HK-2 (cell line): ENCODE results near the gene KRTAP6-1.

Experiments used
- DNase-seq: peaks from one replicate; pipeline ENCODE4 v3.0.0-alpha.2; 2018; ENCODE audit not compliant: unreplicated experiment

KRTAP6-1 gene

GRCh38 chr21:30613836-30614235, at the start of gene KRTAP6-1:
Gene KRTAP6-1, minus strand, starts transcription at chr21:30613930. Its CDS starts 26 bp downstream, at chr21:30613904.
- no peak for DNase-seq

GRCh38 chr21:30652891-30653290, 39.2 kb upstream of the KRTAP6-1 start:
- DNase-seq = no peak

- DNase-seq = no peak
Measured at GRCh38 chr21:30646904-30647414, 33.2 kb upstream of the KRTAP6-1 start.

GRCh38 chr21:30642564-30642963, 28.8 kb upstream of the KRTAP6-1 start, which contains the start of gene KRTAP20-3:
Gene KRTAP20-3, plus strand, starts transcription at chr21:30642864.
- DNase-seq = no peak

GRCh38 chr21:30638686-30639085, 25.0 kb upstream of the KRTAP6-1 start:
- DNase-seq = no peak

GRCh38 chr21:30634906-30635305, 21.2 kb upstream of the KRTAP6-1 start, which contains the start of gene KRTAP20-2:
Gene KRTAP20-2, plus strand, starts transcription at chr21:30635206. Its CDS starts 58 bp downstream, at chr21:30635264.
- no peak for DNase-seq

GRCh38 chr21:30629200-30629599, 15.5 kb upstream of the KRTAP6-1 start:
- no peak for DNase-seq

- DNase-seq = no peak
Measured at GRCh38 chr21:30628109-30628508, 14.4 kb upstream of the KRTAP6-1 start.

- DNase-seq = no peak
Measured at GRCh38 chr21:30625449-30626165, 11.9 kb upstream of the KRTAP6-1 start.

- no peak for DNase-seq
Measured at GRCh38 chr21:30623362-30623761, 9.6 kb upstream of the KRTAP6-1 start.

GRCh38 chr21:30620522-30620921, 6.8 kb upstream of the KRTAP6-1 start, which contains the start of gene KRTAP20-4:
Gene KRTAP20-4, plus strand, starts transcription at chr21:30620627.
- no peak for DNase-seq

- DNase-seq = no peak
Measured at GRCh38 chr21:30620080-30620479, 6.3 kb upstream of the KRTAP6-1 start.

GRCh38 chr21:30616125-30616524, 2.4 kb upstream of the KRTAP6-1 start, which contains the start of gene KRTAP20-1:
Gene KRTAP20-1, plus strand, starts transcription at chr21:30616425. Its CDS starts 30 bp downstream, at chr21:30616455.
- DNase-seq = no peak

GRCh38 chr21:30615199-30615598, 1.5 kb upstream of the KRTAP6-1 start:
- DNase-seq = no peak

GRCh38 chr21:30612132-30612531, 1.6 kb downstream of the KRTAP6-1 start:
- no peak for DNase-seq

- no peak for DNase-seq
Measured at GRCh38 chr21:30605968-30606367, 7.8 kb downstream of the KRTAP6-1 start.

GRCh38 chr21:30600787-30601186, 12.9 kb downstream of the KRTAP6-1 start, which contains the start of gene KRTAP22-1:
Gene KRTAP22-1, plus strand, starts transcription at chr21:30601087.
- no peak for DNase-seq

- DNase-seq = no peak
Measured at GRCh38 chr21:30598802-30599201, 14.9 kb downstream of the KRTAP6-1 start, which contains the start of gene KRTAP6-2. Gene KRTAP6-2, minus strand, starts transcription at chr21:30598902. Its CDS starts 28 bp downstream, at chr21:30598874.

GRCh38 chr21:30592140-30592539, 21.6 kb downstream of the KRTAP6-1 start, which contains the start of gene KRTAP6-3:
Gene KRTAP6-3, plus strand, starts transcription at chr21:30592440. Its CDS starts 6 bp downstream, at chr21:30592446.
- DNase-seq = no peak

- no peak for DNase-seq
Measured at GRCh38 chr21:30590297-30590696, 23.4 kb downstream of the KRTAP6-1 start, which contains the start of gene KRTAP22-2. Gene KRTAP22-2, minus strand, starts transcription at chr21:30590397.

- DNase-seq = no peak
Measured at GRCh38 chr21:30582870-30583269, 30.9 kb downstream of the KRTAP6-1 start.

- no peak for DNase-seq
Measured at GRCh38 chr21:30580132-30580531, 33.6 kb downstream of the KRTAP6-1 start.

- no peak for DNase-seq
Measured at GRCh38 chr21:30579346-30579745, 34.4 kb downstream of the KRTAP6-1 start.
